Right ventricle myocardium superior (tissue), 1 donor: ENCODE results near the gene PPM1J. TPM values are rescaled to one million over a fixed set of nuclear protein-coding genes. Genes with fewer than 3 reads are reported as not detected.
A peak's percentile ranks its signal among the peaks of the same experiment; 100 is the strongest.

Source experiments
- ATAC-seq: fragments of 200-7000 bp; cut with Tn5 transposase; one replicate; pipeline ENCODE4 v1.9.1; 2020; ENCODE audit warnings: mild to moderate bottlenecking; ENCODE audit not compliant: poor library complexity
- DNase-seq: peaks from one replicate; pipeline ENCODE4 v3.0.0-alpha.2; 2020
- intact Hi-C: fragments of 100-400 bp; cut with DNase I; formaldehyde crosslinking; loops from one replicate; pipeline ENCODE4 v1.11.2; 2022
- total RNA-seq: library from RNA; stranded (reverse); fragmentation: NEBNext Ultra II Directional; extraction: Animal tissue kit (Norgen Biotek cat#: 25700); gene quantifications from one replicate; pipeline ENCODE4 v1.2.1, GENCODE V29; 2021
- donor health status: DM: no; HTN: yes; CAD: no; lungs with severe emphysema.

PPM1J gene
- total RNA-seq, 1 donor from 2014 or later, result 4.7 TPM

GRCh38 chr1:112708489-112708888, 6.6 kb downstream of the PPM1J start:
- no peak for ATAC-seq
- intact Hi-C loops, result loop anchor here (5.0 kb wide), 1 partner anchor 86 kb away; no protein-coding TSS in a partner anchor
- DNase-seq, result no peak

- intact Hi-C loops, result loop anchor here (5.0 kb wide), 1 partner anchor 86 kb away; no protein-coding TSS in a partner anchor
- no peak for DNase-seq
- no peak for ATAC-seq
Measured at GRCh38 chr1:112708002-112708448, 7.1 kb downstream of the PPM1J start.

GRCh38 chr1:112707221-112708001, 7.7 kb downstream of the PPM1J start:
- peak; percentile 84 for ATAC-seq

GRCh38 chr1:112706505-112707220, 8.5 kb downstream of the PPM1J start, which contains the start of gene RHOC:
RHOC (minus strand) TSS chr1:112707127; CDS start chr1:112703799, 3,328 bp downstream.
- DNase-seq (peak; percentile 83), ATAC-seq (peak; percentile 90)
- intact Hi-C loops, result loop anchor here (2.0 to 5.0 kb wide), 2 partner anchors 32 to 84 kb away; partner anchors contain the start of gene MOV10

More at GRCh38 chr1:112707221-112708001, 7.7 kb downstream of the PPM1J start:
- intact Hi-C loops, result loop anchor here (2.0 to 5.0 kb wide), 2 partner anchors 33 to 85 kb away; partner anchors contain the start of gene MOV10
- DNase-seq, result peak; percentile 92

GRCh38 chr1:112704934-112705627, 10.1 kb downstream of the PPM1J start:
- DNase-seq, result peak; percentile 89
- intact Hi-C loops, result loop anchor here (5.0 kb wide), 1 partner anchor 83 kb away; no protein-coding TSS in a partner anchor
- peak; percentile 53 for ATAC-seq

GRCh38 chr1:112704391-112704933, 10.7 kb downstream of the PPM1J start:
- intact Hi-C loops, result no loop called here
- DNase-seq (no peak), ATAC-seq (no peak)

- DNase-seq, result no peak
- intact Hi-C loops, result no loop called here
- ATAC-seq, result no peak
Measured at GRCh38 chr1:112703706-112704105, 11.4 kb downstream of the PPM1J start.

GRCh38 chr1:112702420-112703261, 12.5 kb downstream of the PPM1J start:
- no peak for ATAC-seq
- no peak for DNase-seq
- intact Hi-C loops, result no loop called here

GRCh38 chr1:112702067-112702395, 13.1 kb downstream of the PPM1J start:
- no peak for ATAC-seq
- intact Hi-C loops, result no loop called here
- no peak for DNase-seq

- intact Hi-C loops, result no loop called here
- no peak for DNase-seq
- ATAC-seq, result no peak
Measured at GRCh38 chr1:112701227-112702066, 13.7 kb downstream of the PPM1J start.

GRCh38 chr1:112700290-112701226, 14.6 kb downstream of the PPM1J start:
- DNase-seq (peak; percentile 99), ATAC-seq (peak; percentile 82)
- intact Hi-C loops, result no loop called here

GRCh38 chr1:112699425-112700144, 15.5 kb downstream of the PPM1J start:
- no peak for DNase-seq
- intact Hi-C loops, result no loop called here

GRCh38 chr1:112698366-112699310, 16.5 kb downstream of the PPM1J start:
- ATAC-seq, result peak; percentile 3
- intact Hi-C loops, result no loop called here
- DNase-seq, result peak; percentile 66

More at GRCh38 chr1:112699425-112700144, 15.5 kb downstream of the PPM1J start:
- no peak for ATAC-seq

- no peak for DNase-seq
- no peak for ATAC-seq
- intact Hi-C loops, result no loop called here
Measured at GRCh38 chr1:112697781-112698201, 17.3 kb downstream of the PPM1J start.
